Measurements from ENCODE around the gene MACF1.

DNA sequence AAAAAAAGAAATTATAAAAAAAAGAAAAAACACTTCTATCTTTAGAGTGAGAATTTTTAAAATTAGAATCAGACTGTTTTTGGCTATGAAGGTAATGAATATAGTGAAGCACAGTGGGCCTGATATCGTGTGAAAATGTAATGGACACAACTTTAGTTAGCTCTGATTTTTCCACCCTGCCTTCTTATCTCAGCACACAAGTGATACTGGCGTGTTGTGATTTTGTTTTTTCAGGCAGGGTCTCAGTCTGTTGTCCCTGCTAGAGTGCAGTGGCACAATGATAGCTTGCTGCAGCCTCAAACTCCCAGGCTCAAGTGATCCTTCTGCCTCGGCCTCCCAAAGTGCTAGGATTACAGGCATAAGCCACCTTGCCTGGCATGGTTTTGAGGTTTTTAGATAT is 22.3 kb downstream of the MACF1 start:
- TF ChIP-seq, protein P1, sequence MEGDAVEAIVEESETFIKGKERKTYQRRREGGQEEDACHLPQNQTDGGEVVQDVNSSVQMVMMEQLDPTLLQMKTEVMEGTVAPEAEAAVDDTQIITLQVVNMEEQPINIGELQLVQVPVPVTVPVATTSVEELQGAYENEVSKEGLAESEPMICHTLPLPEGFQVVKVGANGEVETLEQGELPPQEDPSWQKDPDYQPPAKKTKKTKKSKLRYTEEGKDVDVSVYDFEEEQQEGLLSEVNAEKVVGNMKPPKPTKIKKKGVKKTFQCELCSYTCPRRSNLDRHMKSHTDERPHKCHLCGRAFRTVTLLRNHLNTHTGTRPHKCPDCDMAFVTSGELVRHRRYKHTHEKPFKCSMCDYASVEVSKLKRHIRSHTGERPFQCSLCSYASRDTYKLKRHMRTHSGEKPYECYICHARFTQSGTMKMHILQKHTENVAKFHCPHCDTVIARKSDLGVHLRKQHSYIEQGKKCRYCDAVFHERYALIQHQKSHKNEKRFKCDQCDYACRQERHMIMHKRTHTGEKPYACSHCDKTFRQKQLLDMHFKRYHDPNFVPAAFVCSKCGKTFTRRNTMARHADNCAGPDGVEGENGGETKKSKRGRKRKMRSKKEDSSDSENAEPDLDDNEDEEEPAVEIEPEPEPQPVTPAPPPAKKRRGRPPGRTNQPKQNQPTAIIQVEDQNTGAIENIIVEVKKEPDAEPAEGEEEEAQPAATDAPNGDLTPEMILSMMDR (IDR thresholded peaks at IDR 0.05 in 4 of 5, conservative IDR thresholded peaks at IDR 0.05 in 1 of 5), result no peak
- TF ChIP-seq POLR2A (IDR thresholded peaks at IDR 0.05), result no peak

All from gastrocnemius medialis (tissue), 4 donors.